GM12873 (cell line): ENCODE results near the gene RANBP9.

Experiments
- TF ChIP-seq, protein P1 (sequence below): IDR thresholded peaks from 2 replicates; pipeline ENCODE4 v1.5.1; 2012; ENCODE audit warnings: low read depth, mild to moderate bottlenecking, moderate library complexity, low read length, control low read depth; ENCODE audit not compliant: insufficient read depth; ENCODE audit errors: missing control alignments

Gene RANBP9

GRCh38 chr6:13710552-13711323 is 897 bp downstream of the RANBP9 start:
- TF ChIP-seq, protein P1, sequence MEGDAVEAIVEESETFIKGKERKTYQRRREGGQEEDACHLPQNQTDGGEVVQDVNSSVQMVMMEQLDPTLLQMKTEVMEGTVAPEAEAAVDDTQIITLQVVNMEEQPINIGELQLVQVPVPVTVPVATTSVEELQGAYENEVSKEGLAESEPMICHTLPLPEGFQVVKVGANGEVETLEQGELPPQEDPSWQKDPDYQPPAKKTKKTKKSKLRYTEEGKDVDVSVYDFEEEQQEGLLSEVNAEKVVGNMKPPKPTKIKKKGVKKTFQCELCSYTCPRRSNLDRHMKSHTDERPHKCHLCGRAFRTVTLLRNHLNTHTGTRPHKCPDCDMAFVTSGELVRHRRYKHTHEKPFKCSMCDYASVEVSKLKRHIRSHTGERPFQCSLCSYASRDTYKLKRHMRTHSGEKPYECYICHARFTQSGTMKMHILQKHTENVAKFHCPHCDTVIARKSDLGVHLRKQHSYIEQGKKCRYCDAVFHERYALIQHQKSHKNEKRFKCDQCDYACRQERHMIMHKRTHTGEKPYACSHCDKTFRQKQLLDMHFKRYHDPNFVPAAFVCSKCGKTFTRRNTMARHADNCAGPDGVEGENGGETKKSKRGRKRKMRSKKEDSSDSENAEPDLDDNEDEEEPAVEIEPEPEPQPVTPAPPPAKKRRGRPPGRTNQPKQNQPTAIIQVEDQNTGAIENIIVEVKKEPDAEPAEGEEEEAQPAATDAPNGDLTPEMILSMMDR, result no peak

- TF ChIP-seq, protein P1, result no peak
These were observed 1.7 kb downstream of the RANBP9 start for GRCh38 chr6:13709689-13710551.

DNA sequence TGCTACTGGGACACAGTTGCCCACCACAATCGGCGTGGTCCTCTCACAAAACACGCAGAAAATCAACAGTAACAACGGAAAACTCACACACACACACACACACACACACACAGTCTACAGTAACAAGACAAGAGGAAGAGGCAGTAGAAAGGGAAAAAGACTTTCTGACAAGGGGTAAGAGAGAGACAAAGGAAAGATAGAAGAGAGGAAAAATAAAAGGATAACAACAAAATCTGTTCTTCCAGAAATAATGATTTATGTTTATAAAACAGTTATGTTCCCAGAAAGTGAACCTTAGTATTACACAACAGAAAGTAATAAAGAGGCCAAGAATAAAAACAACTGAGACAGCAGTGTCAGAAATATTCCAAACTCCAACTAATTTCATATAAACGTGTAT is 2.9 kb downstream of the RANBP9 start:
- TF ChIP-seq, protein P1, result no peak

- TF ChIP-seq, protein P1, result no peak
These were observed 8.1 kb downstream of the RANBP9 start for GRCh38 chr6:13703496-13703895.

GRCh38 chr6:13702809-13703302 is 8.8 kb downstream of the RANBP9 start:
- TF ChIP-seq, protein P1, result no peak

DNA sequence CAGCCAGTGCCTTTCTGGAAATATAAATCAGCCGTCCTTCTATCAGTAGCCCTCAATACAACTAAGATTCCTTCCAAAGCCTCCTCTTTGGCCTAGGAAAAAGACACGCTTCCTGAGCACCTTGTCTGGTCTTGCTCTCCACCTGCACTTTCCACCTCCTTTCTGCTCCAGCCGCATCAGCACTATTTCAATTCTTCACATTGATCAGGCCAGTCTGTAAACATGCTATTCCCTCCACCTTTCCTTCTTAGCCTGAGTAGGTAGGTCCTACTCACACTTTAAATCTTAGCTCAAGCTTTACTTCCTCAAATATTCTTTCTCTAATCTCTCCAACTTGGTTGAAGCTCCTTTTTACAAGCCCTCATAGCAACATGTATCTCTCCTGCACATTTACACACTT is 11.4 kb downstream of the RANBP9 start:
- TF ChIP-seq, protein P1, result no peak

- TF ChIP-seq, protein P1, result no peak
These were observed 12.9 kb downstream of the RANBP9 start for GRCh38 chr6:13698715-13699114.
